Stimulated activated CD4-positive, alpha-beta T cell treated with anti-CD3 and anti-CD28 coated beads, Interleukin-1b, Interleukin-23, amount 100 ng/mL, for 1 hour (primary cell): ENCODE measurements around the gene PTPRR.

ENCODE experiments used
- DNase-seq, 2 donors: peaks; one replicate each; pipeline ENCODE4 v3.0.0-alpha.2; 2020; ENCODE audit warnings: low read depth in 2 of 2

Gene PTPRR

DNA sequence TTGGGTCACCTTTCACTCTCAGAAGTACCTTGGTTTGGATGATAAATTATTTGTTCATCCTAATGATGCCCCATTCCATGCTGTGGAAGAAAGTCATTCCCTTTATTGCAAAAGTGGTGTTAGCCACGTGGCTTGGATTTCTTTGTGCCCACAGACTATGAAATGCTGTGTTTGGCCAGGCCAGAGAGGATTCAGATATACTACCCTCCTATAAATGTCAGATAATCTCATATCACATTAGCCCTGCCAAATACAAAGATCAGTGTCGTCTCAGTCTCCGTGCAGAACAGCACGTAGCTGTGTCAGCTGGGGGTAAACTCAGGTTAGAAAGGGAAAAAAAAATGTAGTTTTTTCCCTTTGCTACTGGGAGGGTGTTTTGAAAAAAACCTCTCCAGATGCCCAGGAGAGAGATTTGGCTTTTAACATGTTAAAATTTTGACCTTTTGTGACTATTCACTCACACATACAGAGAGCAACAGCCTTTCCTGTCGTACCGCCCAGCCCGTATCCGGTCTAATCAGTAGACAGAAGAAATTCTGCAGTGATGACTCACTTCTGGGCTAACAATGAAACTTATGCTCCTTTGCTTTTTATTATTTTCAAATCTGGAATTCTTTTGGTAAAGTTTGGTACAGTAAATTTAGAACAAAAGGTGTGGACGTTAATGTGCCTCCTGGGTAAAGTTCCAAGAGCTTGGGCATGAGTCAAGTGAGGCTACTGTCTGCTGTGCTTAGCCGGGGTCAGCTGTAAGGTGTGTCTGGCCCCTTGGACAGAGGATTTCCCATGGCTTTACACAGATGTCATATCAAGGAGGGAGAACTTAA is 274.8 kb downstream of the PTPRR start:
- DNase-seq: no peak

DNA sequence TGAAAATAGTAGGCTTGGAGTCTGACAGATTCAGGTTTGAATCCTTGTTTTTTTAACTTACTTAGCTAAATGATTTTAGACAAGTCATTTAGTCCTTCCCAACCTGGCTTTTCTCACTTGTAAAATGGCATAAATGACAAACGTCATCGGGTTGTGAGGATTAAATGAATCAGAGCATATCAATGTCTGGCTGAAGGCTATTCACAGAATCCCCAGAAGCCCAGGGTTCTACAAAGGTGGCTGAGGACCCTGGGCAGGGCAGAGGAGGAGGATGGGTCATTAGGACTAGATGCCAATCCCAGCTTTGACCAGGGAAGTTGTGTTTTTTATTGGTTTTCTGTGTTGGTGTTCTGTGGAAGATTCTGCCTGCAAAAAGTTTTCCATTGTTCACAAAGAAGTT is 275.7 kb downstream of the PTPRR start:
- DNase-seq: no peak

DNA sequence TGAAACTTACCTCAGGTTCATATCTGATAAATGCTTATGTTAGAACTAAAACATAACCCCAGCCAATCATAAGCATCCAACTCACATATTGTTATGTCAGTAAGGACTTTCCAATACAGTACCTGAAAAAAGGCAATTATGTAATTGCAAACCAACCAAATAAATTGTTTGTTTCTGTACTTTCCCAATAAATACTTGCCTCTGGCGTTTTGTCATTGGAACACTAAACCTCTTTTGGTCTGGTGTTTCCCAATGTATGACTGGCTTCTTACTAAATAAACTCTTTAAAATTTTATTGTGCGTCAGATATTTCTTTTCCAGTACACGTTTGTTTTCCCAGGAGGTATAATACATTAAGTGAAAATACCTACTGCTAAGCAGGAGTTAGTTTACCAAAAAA is 276.6 kb downstream of the PTPRR start:
- DNase-seq: no peak

DNA sequence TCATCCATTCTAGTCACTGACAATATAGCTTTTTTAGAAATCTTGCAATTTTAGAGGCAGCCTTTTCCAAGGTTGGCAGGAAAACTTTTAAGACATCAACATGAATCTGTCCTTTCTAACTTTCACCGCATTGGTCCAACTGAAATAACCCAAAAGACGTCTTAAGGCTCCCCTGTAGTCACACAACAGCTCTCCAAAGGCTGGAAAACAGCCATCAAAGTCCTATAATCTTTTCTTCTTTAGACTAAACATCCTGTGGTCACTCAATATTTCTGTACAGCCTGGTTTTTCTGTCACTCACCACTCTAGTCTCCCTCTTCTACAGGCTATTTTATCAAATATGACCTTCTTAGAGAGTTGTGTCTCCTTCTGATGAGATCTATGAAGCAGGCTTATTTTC is 278.8 kb downstream of the PTPRR start:
- DNase-seq: no peak

DNA sequence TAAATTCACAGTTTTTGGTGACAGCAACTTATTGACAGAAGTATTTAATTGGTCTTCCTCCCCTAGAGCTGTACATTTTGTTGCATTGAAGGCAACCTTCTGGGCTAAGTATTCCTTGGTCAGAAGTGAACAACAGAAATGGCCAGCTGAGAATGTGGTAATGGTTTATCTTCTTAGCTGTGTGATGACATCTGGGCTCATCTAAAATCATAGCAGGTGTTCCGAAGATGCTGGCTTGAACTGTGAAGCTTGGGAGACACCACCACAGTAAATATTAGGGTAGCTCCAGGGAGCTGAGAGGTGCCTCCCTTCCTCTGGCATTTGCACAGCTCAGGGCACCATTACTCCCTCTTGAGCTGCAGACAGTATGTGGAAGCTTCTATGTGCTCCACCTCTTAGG is 279.6 kb downstream of the PTPRR start:
- no peak for DNase-seq

DNA sequence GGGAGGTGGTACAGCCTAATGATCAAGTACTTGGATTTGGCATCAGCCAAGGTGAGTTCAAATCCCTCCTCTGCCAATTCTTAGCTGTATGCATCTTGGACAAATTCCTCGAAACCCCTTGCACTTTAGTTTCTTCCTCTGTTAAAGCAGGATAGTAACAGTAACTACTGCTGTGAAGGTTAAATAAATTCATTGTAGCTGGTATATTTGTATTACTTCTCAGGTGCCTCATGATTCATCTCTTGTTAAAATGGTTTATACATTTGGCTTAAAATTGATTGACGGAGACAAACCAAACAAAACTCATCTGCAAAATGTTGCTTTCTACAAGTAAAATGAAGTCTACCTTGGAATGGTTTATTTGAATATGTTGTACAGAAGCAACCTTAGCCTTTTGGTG is 281.0 kb downstream of the PTPRR start:
- DNase-seq: no peak

DNA sequence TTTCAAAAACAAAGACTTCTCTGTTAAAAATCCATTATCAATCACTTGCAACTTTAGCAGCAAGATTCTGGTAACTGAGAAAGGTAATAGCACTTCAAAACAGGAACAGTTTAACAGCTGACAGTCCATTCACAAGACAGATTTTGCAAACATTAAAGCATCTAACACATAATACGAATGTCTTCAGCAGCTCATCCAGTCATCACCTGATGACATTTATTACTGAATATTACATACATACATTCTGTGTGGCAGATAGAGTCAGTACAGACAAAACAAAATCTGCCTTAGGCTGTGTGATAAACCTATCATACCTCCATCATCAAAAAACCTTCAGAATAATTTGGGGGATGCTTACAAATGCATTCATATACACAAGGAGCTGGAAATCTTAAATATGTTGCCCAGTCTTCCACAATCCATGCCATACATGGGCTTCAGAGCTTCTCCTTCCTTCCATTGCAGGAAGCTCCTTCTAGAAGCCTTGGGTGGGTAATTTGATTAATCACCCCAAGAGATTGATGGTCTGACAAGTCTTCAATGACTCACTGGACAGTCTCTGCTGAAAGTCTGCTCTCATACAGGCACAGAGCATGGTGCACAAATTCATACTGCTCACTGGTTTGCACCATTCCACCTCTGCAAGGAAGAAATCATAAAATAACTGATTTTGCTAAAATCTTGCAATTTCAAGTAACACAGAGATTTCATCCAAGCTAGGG is 281.7 kb downstream of the PTPRR start:
- DNase-seq: no peak

DNA sequence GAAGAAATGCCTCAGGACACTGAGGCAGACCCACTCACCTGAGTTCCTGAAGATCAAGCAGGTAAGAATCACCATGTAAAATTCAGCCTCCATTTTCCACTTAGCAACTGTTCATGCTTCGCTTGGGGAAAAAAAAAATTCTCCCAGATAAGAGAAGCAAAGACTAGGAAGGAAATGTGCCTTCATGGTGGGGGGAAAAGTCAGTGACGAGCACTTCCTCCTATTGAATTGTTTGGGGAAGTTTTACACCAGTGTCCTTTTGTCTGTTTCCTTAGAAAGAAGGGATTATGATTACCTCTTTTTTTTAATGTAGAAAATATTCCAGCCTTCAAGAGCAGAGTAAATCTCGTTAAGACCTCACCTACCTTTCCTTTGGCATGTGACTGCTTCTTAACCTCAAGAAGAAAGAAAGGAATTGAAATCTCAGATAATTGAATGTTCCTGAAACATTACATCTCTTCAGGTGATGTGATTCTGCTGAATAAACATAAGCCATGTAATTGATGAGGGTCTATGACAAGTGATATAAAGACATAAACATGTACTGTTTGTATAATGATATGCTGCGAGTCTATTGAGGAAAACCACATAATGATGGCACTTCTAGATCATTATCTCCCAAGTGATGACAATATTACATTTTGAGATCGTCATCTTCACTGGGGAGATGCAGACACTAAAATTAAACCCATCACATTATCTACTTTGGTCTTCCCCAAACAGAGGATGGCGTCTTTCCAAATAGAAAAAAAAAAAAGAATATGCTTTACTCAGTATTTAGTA is 283.0 kb downstream of the PTPRR start, which contains the start of gene PTPRB:
PTPRB (minus strand) TSS at position 127 of the 783 bp plus-strand sequence; CDS start at position 93, 34 bp downstream.
- no peak for DNase-seq

DNA sequence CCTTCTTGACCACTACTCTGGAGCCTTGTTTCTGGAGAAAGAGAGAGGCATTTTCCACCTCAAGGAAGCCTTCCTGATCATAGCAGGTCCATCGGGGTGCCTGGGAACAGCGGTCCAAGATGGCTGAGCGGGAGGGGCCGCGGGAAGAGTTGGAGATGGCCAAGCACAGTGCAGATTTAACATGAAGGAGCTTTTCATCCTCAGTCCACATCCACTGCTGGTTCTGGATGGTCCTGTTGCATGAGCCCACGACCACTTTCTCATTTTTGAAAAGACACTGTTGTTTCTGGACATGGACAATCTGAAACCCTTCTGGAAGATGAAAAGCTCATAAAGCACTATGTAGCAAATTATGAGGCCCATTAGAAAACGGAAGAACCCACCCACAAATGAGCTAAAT is 284.8 kb downstream of the PTPRR start:
- DNase-seq: no peak

DNA sequence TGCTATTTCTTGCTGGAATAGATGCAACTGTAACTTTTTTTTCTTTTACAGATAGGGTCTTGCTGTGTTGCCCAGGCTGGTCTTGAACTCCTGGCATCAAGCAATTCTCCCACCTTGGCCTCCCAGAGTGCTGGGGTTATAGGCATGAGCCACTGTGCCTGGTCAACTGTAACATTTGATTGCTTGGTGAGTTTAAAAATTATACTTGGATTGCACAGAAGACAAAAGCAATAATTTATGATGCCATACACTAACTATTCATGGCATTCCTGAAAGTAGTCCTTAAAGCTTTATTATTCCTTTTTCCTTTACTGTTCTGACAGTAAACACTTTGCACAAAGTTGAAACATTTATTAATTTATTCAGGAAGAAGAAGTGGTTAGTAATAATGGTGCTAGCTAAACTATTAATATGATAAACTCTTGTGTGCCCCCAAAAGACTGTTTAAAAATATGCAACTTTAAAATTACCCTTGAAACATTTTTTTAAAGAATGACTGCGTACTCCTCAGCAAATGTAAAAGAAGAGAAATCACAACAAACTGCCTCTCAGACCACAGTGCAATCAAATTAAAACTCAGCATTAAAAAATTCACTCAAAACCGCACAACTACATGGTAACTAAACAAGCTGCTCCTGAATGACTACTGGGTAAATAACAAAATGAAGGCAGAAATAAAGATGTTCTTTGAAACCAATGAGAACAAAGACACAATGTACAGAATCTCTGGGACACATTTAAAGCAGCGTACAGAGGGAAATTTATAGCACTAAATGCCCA is 291.6 kb downstream of the PTPRR start:
- no peak for DNase-seq

DNA sequence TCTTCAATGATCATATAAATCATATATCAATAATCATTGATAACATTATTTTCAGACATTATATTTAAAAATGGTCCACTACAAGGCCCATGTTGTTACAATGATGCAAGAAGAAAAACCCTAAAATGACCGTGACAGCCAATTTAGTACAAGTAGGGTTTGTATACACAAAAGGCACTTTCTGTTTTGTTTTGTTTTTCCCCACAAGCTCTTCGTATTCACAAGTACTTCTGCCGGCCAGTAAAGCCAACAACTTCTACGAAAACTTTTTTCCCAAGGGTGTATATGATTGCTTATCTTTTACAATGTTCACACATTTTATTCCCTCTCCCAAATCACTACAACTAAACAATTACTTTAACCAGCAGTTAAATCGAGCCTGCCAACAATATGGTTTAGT is 292.9 kb downstream of the PTPRR start:
- no peak for DNase-seq

DNA sequence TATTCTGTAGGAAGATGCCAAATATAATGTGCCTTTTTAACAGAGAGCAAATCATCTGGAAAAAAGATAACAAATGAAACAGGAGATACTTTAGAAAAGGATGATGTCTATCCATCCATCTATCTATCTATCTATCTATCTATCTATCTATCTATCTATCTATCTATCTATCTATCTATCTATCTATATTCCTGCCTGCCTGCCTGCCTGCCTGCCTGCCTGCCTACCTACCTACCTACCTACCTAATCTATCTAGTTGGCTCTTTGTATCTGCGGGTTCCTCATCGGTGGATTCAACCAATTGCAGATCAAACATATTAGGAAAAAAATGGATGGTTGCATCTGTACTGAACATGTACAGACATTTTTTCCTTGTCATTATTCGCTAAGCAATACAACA is 294.4 kb downstream of the PTPRR start:
- DNase-seq: no peak

DNA sequence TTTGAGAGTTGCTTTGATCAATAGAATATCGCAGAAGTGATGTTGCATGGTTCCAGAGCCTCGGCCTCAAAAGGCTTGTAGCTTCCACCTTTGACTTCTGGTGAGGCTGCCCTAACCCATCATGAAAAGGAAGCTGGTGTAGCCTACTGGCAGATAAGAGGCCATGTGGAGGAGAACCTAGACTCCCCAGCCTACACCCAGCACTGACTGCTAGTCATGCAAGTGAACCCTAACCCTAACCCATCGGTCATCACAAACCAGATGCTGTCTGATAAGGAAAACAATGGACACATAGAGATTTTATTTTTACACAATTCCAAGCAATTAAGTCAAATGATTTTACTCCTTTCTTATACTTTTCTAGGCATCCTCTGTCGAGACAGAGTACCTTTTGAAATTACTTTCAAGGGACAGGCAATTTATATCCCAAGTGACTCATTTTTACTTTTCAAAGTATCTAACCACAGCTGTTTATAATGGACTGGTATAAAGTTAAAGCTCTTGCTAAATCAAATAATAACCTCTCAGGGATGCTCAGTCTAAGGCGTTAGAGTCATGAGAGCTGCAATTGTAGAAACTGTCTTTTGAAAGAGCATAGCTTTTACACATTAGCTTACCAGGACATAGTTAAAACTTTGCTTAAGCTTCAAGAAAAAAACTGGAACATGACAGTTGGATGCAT is 300.9 kb downstream of the PTPRR start:
- no peak for DNase-seq

DNA sequence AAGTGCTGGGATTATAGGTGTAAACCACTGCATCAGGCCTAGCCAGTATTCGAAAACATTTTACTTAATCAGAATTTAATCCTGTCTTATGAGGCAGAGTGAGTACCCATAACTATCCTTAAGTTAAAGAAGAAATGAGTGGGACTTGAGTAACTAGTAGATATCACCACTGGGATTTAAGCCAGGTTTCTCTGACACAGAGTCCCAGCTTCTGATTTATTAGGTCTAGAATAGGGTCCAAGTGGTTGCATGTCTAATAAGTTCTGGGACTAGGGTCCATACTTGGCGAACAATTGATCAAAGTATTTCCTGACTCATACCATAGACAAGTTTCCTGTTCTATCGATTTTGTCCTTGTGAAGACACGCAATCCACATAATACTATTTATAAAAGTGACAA is 302.2 kb downstream of the PTPRR start:
- no peak for DNase-seq

DNA sequence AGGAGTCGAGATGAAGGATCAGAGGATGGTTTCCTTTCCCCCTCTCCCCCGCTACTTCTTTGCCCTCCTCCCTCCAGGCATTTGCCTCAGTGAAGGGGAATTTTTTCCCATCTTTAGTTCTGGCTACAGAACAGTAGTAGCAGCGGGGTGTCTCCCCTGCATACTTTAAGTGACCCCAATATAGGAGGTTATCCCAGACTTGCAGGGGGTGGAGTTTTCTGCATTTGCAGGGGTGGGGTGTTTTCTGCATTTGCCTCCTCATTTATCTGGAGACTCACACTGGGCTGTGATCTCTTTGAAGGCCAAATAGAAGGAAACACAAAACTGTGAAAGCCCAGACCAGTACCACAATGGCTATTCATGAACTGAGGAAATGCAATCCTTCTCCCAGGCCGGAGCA is 303.1 kb downstream of the PTPRR start:
- DNase-seq: no peak

DNA sequence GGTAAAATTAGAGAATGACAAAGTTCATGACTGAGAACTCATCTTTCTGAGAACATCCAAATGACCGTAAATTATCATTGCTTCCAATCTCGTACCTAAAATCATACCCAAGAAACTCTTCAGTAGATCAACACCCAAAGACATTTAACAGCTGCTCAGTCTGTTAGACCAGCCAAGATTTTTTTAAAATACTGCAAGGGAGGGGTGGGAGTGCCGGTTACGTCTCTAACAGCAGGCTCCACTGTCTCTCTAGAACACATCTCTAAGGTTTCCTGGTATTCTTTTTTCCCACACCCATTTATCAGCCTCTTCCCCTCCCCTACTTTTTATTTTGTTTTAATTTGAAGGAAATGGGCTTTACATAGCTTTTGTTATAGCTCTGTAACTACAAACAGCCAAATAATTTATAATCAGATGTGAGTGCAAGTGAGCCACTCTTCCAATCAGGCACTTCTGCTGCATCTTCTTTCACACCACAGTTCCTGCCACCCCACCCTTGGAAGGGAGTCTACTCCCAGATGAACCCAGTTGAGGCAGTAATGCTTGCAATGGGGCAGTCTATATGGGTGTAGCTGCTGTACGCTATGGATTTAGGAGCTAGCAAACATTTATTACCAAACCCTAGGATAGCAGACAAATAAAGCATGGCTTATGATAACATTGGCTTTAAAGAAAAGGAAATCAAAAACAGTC is 305.2 kb downstream of the PTPRR start:
- no peak for DNase-seq

DNA sequence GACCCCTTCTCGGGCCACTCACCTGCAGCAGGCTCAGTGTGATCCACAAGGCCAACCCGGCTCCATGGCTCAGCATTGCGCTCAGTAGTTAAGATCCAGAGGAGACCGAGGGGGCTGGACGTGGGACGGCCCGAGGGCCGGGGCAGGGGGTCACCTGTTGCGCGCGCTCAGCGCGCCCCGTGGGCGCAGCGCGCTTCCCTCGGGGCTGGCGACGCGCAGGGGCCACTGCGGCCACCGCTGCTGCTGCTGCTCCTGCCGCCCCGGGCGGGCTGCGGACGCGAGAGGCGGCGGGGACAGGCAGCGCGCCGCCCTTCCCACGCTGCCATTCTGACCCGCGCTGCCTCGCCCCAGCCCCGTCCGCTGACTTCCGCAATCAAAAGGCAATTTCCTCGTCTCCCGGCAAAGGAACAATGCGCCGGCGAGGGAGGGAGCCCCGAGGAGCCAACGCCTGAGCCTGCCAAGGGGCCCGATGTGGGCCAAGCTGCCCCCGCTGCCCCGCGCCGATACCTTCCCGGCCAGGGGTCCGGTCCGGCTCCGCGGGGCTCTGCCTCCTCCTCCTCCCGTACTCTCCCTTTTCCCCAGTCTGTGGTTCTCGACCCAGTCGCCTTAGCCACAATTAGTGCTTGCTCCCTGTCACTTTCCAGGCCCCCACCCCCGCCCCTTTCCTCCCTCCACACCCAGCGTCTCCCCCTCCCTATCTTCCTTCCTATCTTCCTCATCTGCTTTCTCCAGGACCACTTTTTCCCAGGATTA is 310.6 kb downstream of the PTPRR start:
- no peak for DNase-seq

DNA sequence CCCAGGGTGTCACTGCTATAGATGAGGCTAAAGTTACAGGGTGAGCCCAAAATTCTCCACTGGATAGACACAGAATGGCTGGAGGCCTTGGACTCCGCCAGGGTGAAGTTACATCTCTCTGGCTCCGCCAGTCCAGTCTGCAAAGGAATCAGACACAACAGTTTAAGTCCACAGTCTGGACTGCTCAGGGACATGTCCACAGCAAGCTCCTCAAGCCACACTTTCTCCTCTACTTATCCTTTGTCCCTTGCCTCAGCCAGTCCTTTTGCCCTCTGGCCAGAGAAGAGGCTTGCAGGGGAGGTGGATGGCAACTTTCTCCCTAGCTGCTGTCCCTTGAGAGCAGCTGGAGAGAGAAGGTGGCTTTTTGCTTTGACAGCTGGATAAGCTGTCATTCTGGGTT is 311.3 kb downstream of the PTPRR start:
- DNase-seq: no peak

DNA sequence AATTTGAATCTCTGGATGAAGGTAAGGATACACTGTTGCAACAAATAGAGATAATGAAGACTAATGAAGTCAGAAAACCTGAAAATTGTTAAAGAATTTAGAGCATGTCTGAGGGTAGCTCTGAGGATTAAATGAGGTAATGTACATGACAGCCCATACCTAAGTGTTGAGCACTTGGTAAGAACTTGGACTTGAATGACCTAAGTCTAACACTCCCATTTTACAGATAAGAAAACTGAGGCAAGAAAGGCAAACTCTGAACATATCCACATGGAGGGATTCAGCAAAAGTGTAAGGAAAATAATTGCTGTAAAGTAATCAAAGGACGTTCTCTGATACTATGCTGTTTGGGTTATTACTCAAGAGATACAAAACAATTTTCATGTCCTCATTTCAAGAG is 312.4 kb downstream of the PTPRR start:
- no peak for DNase-seq

DNA sequence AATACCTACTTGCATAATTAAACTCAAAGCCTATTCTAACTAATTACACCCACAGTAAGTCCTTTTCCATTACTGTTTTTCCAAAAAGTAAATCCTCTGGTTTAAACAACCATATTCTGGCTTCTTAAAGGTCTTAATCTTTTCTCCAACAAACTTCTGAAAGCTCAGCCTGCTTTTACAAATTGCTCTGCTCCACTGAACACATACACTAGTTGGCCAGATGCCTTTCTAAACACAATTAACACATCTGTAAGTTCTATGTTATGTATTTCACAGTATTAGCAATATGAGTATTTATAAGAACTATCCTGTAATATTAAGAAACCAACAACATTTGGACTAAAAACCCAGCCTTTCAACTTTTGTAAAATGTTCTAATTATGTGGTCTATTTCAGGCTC is 313.4 kb downstream of the PTPRR start:
- no peak for DNase-seq
